Measurements from ENCODE around the gene PIK3R6. TPM values are rescaled to one million over a fixed set of nuclear protein-coding genes. Genes with fewer than 3 reads are reported as not detected.

Gene PIK3R6
- total RNA-seq, 1 experiment from 2014 or later: not detected

GRCh38 chr17:8894202-8894671 is 26.8 kb upstream of the PIK3R6 start:
- Mint-ChIP-seq H3K27me3 (ENCODE audit: insufficient read depth, unreplicated experiment) (peaks cover 6% of the 10 kb centered on the region), H3K4me3 (ENCODE audit: unreplicated experiment) (no peak overlapping the region), H3K36me3 (ENCODE audit: insufficient read depth, unreplicated experiment) (no peaks in the 10 kb centered on the region), H3K27ac (ENCODE audit: unreplicated experiment) (no peak overlapping the region), H3K4me1 (ENCODE audit: low read depth, unreplicated experiment) (peaks cover 8% of the 10 kb centered on the region), H3K9me3 (ENCODE audit: unreplicated experiment) (no peaks in the 10 kb centered on the region)
- Histone ChIP-seq H3K4me1 (no peaks in the 10 kb centered on the region), H3K9me3 (no peaks in the 10 kb centered on the region), H3K27me3 (replicated peaks; ENCODE audit: control insufficient read depth, insufficient read depth, low read length) (no peaks in the 10 kb centered on the region), H3K4me3 (ENCODE audit: low read depth, low read length) (no peak overlapping the region), H3K36me3 (ENCODE audit: control insufficient read depth, insufficient read depth, low read length) (no peaks in the 10 kb centered on the region)
- no peak for TF ChIP-seq CTCF (IDR thresholded peaks at IDR 0.05; ENCODE audit: insufficient read depth in 1 of 2, low read depth in 1 of 2, low read length in 1 of 2, severe bottlenecking in 1 of 2, unreplicated experiment in 1 of 2)
- intact Hi-C loops (cut with micrococcal nuclease; ENCODE audit: unreplicated experiment): no loop called here
- ChIA-PET CTCF (interaction anchor here (0.7 to 1.3 kb wide), 2 partner anchors 108 to 542 kb away, joined by 3 to 4 read pairs; no protein-coding TSS in a partner anchor), POLR2A (no interaction called here)
- no peak for DNase-seq
- BruUV-seq (replicated peaks): no TSS peak

GRCh38 chr17:8893621-8894201 is 26.2 kb upstream of the PIK3R6 start:
- ChIA-PET POLR2A (no interaction called here), CTCF (interaction anchor here (0.7 kb wide), 1 partner anchor 543 kb away, joined by 3 read pairs; no protein-coding TSS in a partner anchor)
- H3K4me1 ChIP-seq: no peaks in the 10 kb centered on the region
- no peaks in the 10 kb centered on the region for H3K36me3 Mint-ChIP-seq (ENCODE audit: insufficient read depth, unreplicated experiment)
- TF ChIP-seq CTCF (IDR thresholded peaks at IDR 0.05; ENCODE audit: insufficient read depth in 1 of 2, low read depth in 1 of 2, low read length in 1 of 2, severe bottlenecking in 1 of 2, unreplicated experiment in 1 of 2): no peak
- H3K4me3 ChIP-seq (ENCODE audit: low read depth, low read length): no peak overlapping the region
- peaks cover 6% of the 10 kb centered on the region for H3K27me3 Mint-ChIP-seq (ENCODE audit: insufficient read depth, unreplicated experiment)
- no peaks in the 10 kb centered on the region for H3K9me3 Mint-ChIP-seq (ENCODE audit: unreplicated experiment)
- H3K4me1 Mint-ChIP-seq (ENCODE audit: low read depth, unreplicated experiment): peaks cover 8% of the 10 kb centered on the region
- intact Hi-C loops (cut with micrococcal nuclease; ENCODE audit: unreplicated experiment): no loop called here
- H3K27ac Mint-ChIP-seq (ENCODE audit: unreplicated experiment): no peak overlapping the region
- H3K9me3 ChIP-seq: no peaks in the 10 kb centered on the region
- no TSS peak for BruUV-seq (replicated peaks)
- no peak overlapping the region for H3K4me3 Mint-ChIP-seq (ENCODE audit: unreplicated experiment)
- DNase-seq: no peak
- H3K27me3 ChIP-seq (replicated peaks; ENCODE audit: control insufficient read depth, insufficient read depth, low read length): no peaks in the 10 kb centered on the region
- no peaks in the 10 kb centered on the region for H3K36me3 ChIP-seq (ENCODE audit: control insufficient read depth, insufficient read depth, low read length)

- POLR2A ChIA-PET: no interaction called here
- intact Hi-C loops (cut with micrococcal nuclease; ENCODE audit: unreplicated experiment): no loop called here
- Histone ChIP-seq H3K27me3 (replicated peaks; ENCODE audit: control insufficient read depth, insufficient read depth, low read length) (no peaks in the 10 kb centered on the region), H3K4me3 (ENCODE audit: low read depth, low read length) (no peak overlapping the region), H3K9me3 (no peaks in the 10 kb centered on the region), H3K36me3 (ENCODE audit: control insufficient read depth, insufficient read depth, low read length) (no peaks in the 10 kb centered on the region), H3K4me1 (no peaks in the 10 kb centered on the region)
- H3K27me3 Mint-ChIP-seq (ENCODE audit: insufficient read depth, unreplicated experiment): peaks cover 5% of the 10 kb centered on the region
- no peak overlapping the region for H3K27ac Mint-ChIP-seq (ENCODE audit: unreplicated experiment)
- no TSS peak for BruUV-seq (replicated peaks)
- TF ChIP-seq CTCF (IDR thresholded peaks at IDR 0.05; ENCODE audit: insufficient read depth in 1 of 2, low read depth in 1 of 2, low read length in 1 of 2, severe bottlenecking in 1 of 2, unreplicated experiment in 1 of 2): no peak
- DNase-seq: no peak
- H3K4me3 Mint-ChIP-seq (ENCODE audit: unreplicated experiment): no peak overlapping the region
- H3K36me3 Mint-ChIP-seq (ENCODE audit: insufficient read depth, unreplicated experiment): no peaks in the 10 kb centered on the region
- H3K4me1 Mint-ChIP-seq (ENCODE audit: low read depth, unreplicated experiment): peaks cover 8% of the 10 kb centered on the region
- CTCF ChIA-PET: no interaction called here
- no peaks in the 10 kb centered on the region for H3K9me3 Mint-ChIP-seq (ENCODE audit: unreplicated experiment)
Observed at GRCh38 chr17:8893059-8893458, 25.6 kb upstream of the PIK3R6 start.
